NCI-H345 (cell line): Measurements from ENCODE around the gene UFL1.
"Not testable (repeated sequence)": the region's sequence is repeated elsewhere in the genome, so short reads cannot be mapped to it uniquely, and the experiment has no call there.

Experiments
- DNase-seq: peaks from one replicate; lab custom pipeline; 2025; lab: John Stamatoyannopoulos, UW

Gene UFL1

DNA sequence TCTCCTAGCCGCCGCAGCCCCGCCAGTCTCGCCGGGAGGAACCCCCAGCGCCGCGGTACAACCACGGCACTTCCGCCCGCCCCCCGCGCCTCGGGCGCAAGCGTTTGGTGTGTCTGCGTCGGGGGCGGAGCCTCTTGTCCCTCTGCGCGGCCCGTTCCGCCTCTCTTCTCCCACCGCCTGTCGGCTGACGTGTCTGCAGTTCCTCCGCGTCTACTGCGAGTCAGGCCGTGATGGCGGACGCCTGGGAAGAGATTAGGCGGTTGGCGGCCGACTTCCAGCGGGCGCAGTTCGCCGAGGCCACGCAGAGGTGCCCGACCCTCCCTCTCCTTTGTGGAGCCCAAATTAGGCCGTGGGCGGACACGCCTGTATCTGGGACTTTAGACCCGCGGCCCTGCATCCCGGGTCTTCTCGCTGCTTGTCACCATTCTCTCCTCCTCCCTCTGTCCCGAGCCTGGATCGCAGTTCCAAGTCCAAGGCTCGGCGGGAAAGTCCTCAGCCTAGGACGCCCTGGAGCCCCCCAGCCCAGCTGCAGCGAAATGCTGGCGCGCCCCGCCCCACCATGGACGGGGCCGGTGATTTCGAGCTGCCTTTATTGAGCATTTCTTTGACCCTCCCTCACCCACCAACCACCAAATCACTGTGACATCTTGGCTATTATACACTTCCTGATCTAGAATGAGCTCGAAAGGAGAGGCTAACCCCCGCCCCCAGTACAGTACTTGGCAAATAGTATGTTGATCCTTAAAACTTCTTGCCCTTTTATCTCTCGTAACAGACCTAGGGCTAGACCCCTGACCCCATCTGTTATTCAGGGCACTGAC is at the start of gene UFL1:
Gene UFL1 (plus strand): TSS at position 163 of the 821 bp plus-strand sequence. CDS start 68 bp downstream, at position 231.
- peak; percentile 97 for DNase-seq

DNA sequence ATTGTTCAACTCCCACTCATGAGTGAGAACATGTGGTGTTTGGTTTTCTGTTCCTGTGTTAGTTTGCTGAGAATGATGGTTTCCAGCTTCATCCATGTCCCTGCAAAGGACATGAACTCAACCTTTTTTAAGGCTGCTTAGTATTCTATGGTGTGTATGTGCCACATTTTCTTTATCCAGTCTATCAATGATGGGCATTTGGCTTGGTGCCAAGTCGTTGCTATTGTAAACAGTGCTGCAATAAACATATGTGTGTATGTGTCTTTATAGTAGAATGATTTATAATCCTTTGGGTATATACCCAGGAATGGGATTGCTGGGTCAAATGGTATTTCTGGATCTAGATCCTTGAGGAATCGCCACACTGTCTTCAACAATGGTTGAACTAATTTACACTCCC is 49.3 kb upstream of the UFL1 start:
- DNase-seq = not testable (repeated sequence)

DNA sequence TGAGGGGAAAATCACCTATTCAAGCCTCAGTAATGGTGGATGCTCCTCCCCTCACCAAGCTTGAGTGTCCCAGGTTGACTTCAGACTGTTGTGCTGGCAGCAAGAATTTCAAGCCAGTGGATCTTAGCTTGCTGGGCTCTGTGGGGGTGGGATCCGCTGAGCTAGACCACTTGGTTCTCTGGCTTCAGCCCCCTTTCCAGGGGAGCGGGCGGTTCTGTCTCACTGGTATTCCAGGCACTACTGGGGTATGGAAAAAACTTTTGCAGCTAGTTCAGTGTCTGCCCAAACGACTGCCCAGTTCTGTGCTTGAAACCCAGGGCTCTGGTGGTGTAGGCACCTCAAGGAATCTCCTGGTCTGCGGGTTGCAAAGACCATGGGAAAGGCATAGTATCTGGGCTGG is 42.9 kb upstream of the UFL1 start:
- no peak for DNase-seq

DNA sequence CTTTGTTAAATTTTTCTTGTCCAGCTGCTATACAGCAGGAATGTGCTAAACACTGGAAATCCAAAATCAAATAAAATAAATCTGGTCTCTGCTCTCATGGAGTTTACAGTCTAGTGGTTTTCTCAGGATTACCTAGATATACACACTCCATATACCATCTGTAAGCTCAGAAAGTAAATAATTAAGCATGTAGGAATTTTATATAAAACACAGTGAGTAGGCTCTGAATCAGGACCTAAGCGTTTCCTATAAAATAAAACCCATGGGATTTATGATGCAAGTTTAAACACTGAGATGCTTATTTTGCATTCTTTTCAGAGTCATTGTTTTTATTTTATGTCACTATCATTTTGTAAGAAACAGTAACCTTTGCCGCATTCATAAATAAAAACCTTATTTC is 29.7 kb upstream of the UFL1 start:
- DNase-seq = no peak

DNA sequence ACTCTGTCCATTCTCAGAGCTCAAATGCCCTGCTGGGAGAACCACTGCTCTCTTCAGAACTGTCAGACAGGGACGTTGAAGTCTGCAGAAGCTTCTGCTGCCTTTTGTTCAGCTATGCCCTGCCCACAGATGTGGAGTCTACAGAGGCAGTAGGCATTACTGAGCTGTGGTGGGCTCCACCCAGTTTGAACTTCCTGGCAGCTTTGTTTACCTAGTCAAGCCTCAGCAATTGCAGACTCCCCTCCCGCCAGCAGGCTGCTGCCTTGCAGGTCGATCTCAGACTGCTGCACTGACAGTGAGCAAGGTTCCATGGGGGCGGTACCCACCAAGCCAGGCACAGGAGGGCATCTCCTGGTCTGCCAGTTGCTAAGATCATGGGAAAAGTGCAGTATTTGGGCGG is 21.8 kb upstream of the UFL1 start:
- no peak for DNase-seq

DNA sequence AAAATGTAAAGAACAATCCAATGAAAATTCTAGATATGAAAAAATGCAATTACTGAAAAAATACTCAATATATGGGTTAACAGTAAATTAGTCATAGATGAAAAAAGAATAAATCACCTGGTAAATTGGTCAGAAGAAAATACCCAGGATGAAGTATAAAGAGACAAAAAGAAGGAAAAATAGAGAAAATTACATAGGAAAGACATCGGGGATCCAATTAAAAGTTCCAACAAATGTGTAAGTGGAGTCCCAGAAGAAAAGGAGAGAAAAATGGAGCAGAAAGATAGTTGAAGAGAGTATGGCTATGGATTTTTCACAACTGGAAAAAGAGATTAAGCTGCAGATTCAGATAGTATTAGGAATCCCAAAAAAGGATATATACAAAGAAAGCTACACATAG is 18.7 kb upstream of the UFL1 start:
- no peak for DNase-seq

DNA sequence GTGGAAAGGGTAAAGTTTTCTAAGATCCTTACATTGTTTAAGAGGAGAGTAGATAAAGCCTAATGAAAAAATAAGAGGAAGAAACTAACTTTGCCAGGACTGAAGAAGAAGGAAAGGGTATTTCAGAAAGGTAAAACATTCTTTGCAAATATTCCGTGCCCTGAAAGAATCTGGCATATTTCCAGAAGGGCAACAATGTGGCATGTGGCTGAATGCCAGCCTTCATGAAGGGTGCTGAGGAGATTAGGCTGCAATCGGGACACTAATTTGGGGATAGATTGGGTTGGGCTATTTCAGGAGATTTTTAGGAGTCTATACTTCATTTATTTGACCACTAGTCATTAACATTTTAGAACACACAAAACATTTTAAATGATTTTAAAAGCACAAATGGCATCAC is 16.2 kb upstream of the UFL1 start:
- DNase-seq = no peak

DNA sequence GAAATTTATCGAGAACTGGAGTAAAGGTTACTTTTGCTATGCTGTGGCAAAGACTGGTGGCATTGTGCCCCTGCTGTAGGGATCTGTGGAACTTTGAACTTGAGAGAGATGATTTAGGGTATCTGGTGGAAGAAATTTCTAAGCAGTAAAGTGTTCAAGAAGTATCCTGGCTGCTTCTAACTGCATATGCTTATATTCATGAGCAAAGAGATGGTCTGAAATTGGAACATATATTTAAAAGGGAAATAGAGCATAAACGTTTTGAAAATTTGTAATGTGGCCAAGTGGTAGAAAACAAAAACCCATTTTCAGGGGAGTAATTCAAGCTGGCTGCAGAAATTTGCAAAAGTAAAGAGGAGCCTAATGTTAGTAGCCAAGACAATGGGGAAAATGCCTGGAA is 12.3 kb upstream of the UFL1 start:
- no peak for DNase-seq

DNA sequence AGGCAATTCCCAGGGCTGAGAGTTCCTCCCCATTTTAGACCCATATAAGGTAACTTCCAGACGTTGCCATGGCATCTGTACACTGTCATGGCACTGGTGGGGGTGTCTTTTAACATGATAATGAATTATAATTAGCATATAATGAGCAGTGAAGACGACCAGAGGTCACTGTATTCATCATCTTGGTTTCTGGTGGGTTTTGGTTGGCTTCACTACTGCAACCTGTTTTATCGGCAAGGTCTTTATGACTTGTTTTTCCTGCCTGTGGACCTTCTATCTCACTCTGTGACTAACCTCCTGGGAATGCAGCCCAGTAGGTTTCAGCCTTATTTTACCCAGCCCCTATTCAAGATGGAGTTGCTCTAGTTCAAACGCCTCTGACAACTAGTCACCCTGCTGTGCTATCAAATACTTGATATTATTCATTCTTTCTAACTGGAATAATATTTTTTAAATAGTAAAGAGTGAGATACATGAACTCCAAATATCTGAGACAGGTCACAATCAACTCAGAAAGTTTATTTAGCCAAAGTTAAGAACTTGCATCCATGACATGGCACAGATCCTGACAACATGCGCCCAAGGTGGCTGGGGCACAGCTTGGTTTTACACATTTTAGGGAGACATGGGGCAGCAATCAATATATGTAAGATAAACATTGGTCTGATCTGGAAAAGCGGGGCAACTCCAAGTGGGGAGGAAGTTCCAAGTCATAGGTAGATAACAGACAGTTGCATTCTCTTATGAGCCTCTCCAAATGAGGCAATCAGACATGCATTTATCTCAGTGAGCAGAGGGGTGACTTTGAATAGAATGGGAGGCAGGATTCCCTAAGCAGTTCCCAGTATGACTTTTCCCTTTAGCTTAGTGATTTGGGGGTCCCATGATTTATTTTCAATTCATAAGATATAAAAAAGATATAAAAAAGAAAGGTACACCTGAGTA is 1.2 kb upstream of the UFL1 start:
- no peak for DNase-seq

DNA sequence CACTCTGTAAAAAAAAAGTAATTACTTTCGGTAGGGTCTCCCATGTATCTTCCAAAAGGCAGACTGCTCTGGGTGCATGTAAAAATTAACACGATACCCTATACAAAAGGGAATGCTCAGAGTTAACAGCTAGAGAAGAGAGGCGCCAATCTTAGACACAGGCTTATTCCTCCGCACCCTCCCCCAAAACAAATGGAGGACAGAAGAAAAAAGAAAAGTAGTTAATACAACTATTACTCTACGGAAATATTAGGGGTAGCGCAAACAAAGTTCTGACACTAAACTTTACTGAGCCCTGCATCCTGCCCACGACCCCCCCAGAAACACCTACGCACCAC is 331 bp upstream of the UFL1 start:
- DNase-seq = no peak

DNA sequence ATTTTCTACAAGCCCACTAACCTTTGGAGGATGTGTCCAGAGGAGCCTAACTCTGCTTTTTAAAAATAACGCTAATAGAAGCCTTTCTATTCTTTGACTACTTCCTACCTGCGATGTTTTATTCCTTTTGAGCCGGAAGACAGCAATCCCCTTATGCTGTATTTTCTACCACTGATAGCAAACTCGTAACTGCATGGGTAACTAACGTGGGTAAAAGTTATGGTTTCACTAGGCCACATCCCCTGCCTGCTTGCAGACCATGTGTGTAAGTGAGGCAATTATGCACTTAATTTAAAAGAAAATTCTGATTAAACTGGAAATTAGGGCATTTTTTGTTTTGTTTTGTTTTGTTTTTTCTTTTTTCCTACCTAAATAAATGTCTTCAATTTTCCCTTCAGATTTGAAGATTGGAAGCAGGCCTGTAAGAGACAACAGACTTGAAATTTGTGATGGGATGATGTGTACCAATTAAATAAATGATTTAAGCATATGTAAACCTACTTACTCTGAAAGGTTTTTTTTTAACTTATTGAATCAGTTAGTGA is 931 bp downstream of the UFL1 start:
- no peak for DNase-seq

DNA sequence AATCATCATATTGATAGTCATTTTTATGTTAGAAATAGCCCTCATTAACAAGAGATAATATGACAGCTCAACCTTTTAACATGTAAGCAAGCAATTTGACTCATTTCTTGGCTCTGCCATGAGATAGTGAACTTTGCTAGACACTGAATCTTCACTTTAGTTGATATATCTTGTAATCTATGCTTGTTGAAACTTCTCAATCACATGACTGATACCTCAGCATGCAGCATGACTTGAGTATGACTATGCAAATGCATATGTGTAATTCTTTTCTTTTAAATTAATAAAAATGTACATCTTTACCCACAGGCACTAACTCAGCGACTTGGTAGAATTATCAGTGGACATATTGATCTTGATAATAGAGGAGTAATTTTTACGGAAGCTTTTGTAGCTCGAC is 6.6 kb downstream of the UFL1 start:
- no peak for DNase-seq

DNA sequence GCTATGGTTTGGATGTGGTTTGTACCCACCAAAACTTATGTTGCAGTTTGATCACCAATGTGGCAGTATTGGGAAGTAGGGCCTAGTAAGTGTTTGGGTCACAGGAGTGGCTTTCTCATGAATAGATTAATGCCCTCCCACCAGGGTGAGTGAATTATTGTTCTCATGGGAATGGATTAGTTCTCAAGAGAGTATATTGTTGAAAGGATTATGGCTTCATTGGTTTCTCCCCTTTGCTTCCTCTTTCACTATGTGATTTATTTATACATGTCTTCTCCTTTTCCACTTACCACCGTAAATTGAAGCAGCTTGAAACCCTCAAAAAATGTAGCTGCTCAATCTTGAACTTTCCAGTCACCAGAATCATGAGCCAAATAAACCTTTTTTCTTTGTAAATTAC is 10.8 kb downstream of the UFL1 start:
- DNase-seq = no peak

DNA sequence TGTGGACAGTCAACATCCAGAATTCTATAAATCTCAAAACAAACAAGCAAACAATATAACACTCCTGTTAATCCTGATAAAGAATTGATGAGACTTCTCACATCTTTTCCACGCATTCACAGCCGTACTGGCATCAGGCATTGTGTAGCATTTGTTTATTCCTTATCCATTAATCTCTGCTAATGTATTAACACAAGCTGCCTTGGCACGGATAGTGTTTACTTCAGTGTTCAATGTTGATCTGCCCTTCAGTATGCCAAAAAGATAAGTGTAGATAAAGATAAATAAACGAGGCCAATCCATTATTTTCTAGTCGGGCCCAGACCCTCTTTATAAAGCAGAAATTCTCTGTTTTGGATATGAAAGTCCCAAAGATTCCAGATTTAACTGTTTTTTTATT is 16.1 kb downstream of the UFL1 start:
- DNase-seq = no peak

DNA sequence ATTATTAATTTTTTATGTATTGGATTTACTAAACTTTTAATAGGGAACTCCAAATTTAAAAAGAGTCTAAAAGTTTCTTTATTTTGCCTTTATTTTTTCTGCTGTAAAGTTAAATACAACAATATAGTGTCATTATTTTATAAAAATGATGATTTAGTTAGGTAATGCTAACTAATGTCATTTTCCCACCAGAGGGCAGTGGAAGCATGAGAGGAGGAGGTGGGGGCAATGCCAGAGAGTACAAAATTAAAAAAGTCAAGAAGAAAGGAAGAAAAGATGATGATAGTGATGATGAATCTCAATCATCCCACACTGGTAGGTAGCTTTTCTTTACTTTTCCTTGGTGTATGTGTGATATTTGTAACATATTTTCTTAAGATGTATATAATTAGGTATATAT is 21.1 kb downstream of the UFL1 start:
- DNase-seq = no peak

DNA sequence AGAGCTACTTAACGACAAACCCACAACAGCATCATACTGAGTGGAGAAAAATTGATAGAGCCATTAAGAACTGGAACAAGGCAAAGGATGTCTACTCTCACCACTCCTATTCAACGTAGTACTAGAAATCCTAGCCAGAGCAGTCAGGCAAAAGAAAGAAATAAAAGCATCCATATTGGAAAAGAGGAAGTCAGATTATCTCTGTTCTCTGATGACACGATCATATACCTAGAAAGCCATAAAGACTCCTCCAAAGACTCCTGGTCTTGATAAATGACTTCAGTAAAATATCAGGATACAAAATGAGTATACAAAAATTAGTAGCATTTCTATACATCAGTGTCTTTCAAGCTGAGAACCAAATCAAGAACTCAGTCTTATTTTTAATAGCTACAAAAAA is 24.3 kb downstream of the UFL1 start:
- DNase-seq = no peak

DNA sequence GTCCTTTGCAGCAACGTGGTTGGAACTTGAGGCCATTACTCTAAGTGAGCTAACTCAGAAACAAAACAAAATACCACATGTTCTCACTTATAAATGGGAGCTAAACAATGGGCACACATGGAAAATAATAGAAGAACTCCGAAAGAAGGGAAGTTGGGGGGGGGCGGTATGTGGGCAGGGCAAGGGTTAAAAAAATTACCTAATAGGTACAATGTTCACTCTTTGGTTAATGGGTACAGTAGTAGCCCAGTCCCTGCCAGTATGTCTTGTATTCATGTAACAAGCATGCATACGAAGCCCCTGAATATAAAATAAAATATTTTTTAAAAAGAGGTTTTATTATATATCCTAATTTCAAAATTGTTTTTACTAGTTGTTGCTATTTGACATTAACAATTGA is 26.0 kb downstream of the UFL1 start:
- DNase-seq = no peak

DNA sequence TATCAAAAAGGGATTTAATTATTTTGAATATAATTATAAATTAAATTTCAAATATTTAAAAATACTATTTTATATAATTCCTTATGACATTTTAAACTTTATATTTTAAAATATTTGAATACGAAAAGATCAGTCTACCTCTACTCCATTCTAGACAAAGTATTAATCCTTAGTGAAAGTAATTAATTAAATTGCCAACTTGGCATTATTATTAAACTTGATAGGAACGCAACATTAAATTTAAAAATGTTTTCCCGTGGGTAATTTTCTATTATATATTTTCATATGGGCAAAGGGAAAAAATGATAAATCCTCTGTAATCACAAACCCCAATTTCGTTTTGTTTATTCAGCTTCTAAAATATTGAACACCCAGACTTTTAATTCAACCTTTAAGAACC is 33.0 kb downstream of the UFL1 start:
- DNase-seq = no peak

DNA sequence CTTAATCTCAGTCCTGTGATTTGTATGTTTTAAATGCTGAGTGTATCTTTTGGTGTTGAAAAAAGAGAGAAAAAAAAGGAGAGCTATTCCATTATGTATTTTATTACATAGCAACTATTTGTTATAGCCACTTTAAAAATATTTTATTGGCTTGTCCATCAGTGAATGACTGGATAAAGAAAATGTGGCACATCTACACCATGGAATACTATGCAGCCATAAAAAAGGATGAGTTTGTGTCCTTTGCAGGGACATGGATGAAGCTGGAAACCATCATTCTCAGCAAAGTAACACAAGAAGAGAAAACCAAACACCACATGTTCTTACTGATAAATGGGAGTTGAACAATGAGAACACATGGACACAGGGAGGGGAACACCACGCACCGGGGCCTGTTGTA is 38.1 kb downstream of the UFL1 start:
- not testable (repeated sequence) for DNase-seq

DNA sequence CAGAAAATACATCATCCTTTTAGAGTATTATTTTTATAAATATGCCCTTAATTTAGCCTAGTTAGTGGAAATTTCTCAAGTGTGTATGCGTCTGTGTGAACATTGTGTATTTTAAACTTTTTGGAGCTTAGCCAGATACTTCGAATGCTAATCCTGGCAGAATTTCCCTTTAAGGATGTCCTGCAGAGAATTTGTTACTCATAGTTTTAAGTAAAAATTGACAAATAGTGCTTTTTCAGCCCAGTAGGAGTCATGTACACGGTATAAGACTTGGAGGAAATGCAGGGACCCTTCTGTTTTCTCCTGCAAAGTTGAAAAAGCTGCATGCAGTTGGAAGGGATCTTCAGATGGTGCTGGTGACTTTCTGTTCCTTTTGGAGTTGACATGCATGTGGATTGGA is 41.3 kb downstream of the UFL1 start, which contains the start of gene FHL5:
Gene FHL5 (plus strand): TSS at position 243 of the 400 bp plus-strand sequence. CDS start 40,486 bp downstream, outside the sequence.
- DNase-seq = no peak

DNA sequence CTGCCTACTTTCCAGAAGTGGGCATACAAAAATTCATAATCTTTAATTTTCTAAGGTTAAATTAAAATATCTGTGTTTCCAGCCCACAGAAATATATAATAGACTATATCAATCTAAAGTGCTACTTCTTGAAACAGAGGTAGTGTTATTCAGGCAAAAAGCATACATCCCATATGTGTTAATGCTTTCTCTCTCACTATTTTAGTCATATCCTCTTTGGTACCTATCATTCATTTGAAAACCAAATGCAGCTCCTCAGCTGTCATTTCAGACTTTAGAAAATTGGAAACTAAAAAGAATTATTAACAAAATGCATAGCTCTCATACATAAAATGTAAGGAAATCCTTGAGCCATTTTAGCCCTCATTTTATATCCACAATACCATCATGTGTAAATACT is 42.2 kb downstream of the UFL1 start:
- DNase-seq = no peak

DNA sequence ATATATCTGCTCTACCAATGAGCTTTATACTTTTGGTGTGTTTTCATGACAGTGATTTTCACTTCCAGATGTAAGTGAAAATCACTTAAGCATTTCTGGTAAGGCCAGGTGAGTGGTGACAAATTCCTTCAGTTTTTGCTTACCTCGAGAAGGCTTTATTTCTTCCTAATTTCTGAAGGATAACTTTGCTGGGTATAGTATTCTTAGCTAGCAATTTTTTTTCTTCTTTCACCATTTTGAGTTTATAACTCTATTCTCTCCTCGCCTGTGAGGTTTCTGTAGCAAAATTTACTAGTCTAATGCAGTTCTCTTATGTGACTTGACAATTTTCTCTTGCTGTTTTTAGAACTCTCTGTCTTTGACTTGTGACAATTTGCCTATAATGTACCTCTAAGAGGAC is 48.4 kb downstream of the UFL1 start:
- DNase-seq = no peak

DNA sequence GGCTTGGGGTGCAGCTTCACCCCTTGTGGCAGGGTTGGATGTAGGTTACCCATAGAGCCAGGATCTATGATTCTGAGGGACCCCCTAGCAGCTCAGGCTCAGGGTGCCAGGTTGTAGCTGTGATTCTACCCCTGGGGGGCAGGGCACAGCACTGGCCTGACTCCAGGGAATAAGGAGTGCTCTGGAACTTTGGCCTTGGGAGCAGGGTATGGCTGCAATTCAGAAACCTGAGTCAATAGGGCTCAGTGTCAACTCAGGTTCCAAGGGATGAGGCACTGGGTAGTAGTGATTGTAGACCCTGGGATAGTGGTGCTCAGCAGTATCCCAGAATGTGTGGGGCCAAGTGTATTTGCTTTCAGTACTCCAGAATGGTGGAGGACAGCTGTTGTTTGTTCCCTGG is 49.9 kb downstream of the UFL1 start:
- no peak for DNase-seq
